NCI-H1048 (cell line): ENCODE data around the gene PC.
"Not testable (repeated sequence)": the region's sequence is repeated elsewhere in the genome, so short reads cannot be mapped to it uniquely, and the experiment has no call there.

Experiments
- DNase-seq: peaks from one replicate; lab custom pipeline; 2025; lab: John Stamatoyannopoulos, UW

The PC gene

DNA sequence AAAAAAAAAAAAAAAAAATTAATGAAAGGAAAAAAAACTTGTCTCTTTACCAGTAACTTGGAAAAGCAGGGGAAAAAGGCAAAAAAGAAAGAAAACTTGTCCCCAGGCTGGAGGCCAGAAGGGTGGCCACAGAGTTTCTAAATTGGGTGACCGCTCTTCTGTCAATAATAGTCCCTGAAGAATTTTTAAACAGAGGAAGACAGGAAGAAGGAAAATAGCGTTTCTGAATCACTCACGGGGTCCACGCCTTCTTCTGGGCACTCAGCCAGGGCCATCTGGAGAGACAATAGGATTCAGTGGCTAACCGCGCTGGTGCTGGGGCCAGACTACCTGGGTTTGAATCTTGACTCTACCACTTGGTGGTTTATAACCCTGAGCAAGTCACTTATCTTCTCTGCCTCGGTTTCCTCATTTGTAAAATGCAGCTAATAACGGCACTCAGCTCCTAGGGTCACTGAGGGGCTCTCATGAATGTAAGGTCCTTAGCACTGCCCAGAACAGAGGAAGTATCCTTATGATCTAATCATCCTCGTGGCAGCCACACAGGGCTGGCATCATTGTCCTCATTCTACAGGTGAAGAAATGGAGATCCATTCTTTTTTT is 23.9 kb upstream of the PC start:
- DNase-seq, result peak; percentile 14

DNA sequence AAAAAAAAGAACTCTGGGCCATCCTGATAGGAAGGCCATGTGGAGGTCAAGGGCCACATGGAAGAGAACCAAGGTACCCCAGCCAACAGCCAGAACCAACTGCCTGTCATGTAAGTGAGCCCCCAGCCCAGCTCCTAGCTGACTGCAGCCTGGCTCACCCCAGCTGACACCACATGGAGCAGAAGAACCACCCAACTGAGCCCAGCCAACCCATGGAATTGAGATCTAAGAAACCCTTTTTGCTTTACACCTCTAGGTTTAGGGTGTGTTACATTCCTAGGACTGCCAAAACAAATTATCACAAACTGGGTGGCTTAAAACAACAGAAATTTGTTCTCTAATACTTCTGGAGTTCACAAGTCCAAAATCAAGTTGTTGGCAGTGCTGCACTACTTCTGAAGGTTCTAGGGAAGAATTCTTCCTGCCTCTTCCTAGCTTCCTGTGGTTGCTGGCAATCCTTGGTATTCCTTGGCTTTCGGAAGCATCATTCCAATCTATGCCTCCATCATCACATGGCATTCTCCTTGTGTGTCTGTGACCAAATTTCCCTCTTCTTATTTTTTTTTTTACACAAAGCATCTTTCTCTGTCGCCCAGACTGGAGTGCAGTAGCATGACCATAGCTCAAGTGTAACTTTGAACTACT is 21.3 kb upstream of the PC start:
- no peak for DNase-seq

- no peak for DNase-seq
Measured at GRCh38 chr11:66978717-66979116, 20.5 kb upstream of the PC start.

DNA sequence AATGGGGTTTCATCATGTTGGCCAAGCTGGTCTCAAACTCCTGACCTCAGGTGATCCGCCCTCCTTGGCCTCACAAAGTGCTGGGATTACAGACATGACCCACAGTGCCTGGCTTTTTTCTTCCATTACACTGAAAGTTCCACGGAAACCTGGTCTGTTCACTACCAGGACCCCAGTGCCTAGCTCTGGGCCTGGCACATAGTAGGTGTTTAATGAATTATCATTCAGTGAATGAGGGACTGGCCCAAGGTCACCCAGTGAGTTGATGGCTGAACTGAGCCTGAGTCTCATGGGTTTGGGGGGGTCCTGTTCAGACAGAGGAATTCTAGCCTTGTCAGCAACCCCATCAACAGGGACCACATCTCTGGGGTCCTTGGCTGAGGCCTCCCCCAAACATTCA is 20.0 kb upstream of the PC start:
- DNase-seq, result no peak

DNA sequence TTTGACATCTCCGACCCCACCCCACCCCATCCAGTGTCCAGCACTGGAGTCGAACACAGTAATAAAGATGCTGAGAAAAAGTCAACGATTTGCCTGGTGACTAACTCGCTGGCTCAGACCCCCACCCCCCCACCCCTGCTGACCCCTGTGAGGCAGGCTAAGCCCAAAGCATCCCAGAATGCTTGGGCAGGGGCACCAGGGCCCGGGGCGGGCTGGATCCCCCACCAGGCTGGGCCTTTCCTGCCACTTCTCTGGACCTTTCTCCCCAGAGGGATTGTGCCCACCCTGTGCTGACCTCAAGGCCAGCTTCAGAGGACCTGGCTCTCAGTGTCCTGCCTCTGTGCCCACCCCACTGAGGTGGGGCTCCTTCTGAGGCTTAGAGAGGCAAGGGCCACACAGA is 18.7 kb upstream of the PC start:
- DNase-seq, result no peak

DNA sequence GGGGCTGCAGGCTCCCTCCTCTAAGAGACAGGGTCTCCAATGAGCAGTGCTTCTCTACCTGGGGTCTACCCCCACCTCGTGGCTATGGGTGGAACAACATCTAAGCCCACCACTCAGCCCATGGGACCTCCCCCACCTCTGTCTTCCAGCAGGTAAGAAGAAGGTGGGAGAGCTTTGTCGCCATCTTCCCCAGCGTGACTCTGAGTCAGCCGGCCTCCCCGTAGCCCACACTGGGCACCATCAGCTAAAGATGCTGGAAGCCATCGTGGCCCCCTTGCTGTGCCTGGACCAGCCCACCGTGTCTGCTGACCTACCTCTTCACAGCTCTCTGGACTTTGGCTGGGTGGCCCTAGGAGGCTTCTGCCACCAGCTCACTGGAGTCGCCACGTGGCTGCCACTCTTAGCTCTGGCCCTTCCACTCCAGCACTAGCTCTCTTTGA is 17.9 kb upstream of the PC start:
- DNase-seq, result no peak

DNA sequence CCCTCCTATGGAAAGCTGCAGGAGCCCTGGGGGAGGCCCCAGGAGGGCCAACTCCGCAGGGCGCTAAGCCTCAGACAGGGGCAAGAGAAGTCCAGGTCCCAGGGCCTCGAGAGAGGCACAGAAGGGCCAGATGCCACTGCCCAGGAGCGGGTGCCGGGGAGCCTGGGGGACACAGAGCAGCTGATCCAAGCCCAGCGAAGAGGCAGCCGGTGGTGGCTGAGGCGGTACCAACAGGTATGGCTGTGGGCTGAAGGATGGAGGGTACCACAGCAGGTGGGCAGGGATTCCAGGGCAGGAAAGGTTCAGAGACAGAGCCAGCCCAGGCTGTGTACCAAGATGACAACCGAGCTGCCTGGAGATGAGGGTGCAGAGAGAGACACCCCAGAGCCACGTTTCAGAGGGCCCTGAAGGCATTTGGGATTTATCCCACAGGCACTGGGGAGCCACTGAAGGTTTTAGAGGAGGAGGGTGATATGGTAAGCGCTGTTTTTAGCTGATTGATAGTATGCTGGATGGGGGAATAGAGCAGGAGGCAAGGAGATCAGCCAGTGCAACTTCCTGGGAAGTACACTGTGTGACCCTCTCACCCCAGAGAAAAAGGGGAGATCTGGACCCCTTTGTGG is 17.3 kb upstream of the PC start:
- no peak for DNase-seq

- no peak for DNase-seq
Measured at GRCh38 chr11:66974724-66975404, 16.7 kb upstream of the PC start, which contains the start of gene C11orf86. Gene C11orf86 (plus strand): TSS chr11:66975304. CDS start chr11:66975363, 59 bp downstream.

- DNase-seq, result no peak
Measured at GRCh38 chr11:66973956-66974580, 15.9 kb upstream of the PC start.

DNA sequence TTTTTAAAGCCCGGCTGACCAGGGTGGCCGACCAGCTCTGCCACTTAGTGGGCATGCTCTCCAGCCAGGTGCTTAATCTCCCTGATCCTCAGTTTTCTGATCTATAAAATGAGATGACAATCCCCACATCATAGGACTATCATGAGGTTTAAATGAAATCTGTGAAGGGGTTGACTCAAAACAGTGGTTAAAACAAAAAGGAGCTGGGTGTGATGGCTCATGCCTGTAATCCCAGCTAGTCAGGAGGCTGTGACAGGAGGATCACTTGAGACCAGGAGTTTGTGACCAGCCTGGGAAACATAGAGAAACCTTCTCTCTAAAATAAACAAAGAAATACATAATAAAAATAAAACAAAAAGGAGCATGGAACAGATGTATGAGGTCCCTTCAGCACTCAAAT is 13.3 kb upstream of the PC start:
- DNase-seq, result no peak

DNA sequence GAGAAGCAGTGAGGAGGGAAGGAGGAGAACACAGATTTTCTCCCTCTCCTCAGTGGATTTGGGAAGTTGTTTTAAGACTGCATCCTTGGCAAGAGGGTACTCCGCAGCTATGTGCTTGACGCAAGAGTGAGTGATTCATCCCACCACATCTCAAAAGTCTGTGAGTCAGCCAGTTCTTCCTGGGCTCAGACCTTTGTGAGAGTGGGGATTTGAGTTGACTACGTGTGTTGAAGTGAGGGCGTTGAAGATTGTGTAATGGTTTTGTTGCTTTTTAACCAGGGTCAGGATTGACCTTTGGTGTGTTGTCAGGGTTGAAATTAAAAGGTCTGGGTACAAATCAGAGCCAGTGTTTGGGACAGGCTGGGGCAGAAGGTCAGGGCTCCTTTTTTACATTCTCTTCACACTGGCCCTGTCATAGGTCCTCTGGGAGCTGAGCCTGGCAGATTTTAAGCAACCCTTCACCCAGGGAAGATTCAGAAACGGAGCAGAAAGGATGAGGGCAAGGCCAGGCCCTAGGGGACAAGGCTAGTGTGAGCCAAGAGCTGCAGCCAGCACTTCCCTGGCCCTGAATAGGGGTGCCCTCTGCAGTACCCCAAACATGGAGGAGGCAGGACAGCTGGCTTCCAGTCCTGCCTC is 12.7 kb upstream of the PC start:
- DNase-seq, result no peak

DNA sequence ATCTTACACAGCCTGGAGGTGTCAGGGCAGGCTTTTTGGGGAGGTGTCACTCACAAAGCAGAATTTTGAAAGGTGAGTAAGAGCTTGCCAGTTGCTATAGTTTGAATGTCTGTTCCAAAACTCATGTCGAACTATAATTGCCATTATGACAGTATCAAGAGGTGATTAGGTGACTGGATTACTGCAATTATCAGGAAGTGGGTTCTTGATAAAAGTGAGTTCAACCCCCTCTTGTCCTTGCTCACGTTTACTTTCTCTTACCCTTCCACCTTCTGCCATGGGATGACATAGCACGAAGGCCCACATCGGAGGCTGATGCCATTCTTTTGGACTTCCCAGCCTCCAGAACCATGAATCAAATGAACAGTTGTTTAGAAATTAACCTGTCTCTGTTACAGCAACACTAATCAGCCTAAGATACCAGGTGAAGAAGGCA is 12.2 kb upstream of the PC start:
- DNase-seq, result no peak

- no peak for DNase-seq
Measured at GRCh38 chr11:66969584-66970225, 11.5 kb upstream of the PC start.

- no peak for DNase-seq
Measured at GRCh38 chr11:66967670-66968425, 9.7 kb upstream of the PC start.

DNA sequence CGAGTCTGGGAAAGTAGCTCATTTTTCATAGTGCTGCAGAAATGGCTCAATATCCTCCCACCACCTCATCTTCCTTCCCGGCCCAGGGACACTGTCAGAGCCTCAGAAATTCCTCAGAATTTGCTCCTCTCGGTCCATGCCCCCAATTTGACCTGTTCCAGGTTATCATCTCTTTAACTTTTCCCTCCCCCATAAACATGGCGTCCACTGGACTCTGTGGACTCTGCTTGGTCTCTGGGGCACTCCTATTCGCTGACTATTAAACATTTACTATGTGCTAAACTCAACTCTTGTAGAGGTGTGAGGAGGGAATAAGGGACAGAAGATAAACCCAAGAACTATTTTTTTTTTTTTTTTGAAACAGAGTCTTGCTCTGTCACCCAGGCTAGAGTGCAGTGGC is 8.2 kb upstream of the PC start:
- no peak for DNase-seq

DNA sequence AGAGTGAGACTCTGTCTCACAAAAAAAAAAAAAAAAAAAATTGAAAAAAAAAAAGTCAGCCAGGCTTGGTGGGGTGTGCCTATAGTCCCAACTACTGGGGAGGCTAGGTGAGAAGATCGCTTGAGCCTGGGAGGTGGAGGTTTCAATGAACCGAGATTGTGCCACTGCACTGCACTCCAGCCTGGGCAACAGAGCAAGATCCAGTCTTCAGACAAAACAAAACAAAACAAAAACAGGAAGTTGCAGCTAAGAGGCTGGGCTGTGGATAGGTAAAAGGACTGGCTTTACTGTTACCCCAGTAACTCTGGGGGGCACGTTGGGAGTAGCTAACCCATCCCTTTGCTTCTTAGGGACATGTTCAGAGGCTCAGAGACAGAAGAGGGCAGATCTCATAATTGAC is 6.3 kb upstream of the PC start:
- no peak for DNase-seq

- no peak for DNase-seq
Measured at GRCh38 chr11:66962801-66963200, 4.6 kb upstream of the PC start.

GRCh38 chr11:66962247-66962646 is 4.1 kb upstream of the PC start:
- DNase-seq, result no peak

DNA sequence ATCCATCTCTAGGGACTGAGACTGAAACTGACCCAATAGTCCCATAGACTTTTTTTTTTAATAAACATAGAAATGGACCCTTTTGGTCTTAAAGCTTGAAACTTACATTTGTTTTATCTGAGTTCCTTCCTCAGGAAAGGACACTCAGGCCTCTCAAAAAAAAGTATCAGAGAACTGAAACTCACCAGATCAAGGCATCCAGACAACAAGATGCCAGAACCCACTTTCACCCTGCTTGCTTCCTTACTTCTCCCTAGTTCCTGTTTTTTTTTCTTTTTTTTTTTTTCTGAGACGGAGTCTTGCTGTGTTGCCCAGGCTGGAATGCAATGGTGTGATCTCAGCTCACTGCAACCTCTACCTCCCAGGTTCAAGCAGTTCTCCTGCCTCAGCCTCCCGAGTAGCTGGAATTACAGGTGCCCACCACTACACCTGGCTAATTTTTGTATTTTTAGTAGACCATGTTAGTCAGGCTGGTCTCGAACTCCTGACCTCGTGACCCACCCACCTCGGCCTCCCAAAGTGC is 3.6 kb upstream of the PC start:
- not testable (repeated sequence) for DNase-seq

- DNase-seq, result no peak
Measured at GRCh38 chr11:66958956-66959274, 732 bp upstream of the PC start.

DNA sequence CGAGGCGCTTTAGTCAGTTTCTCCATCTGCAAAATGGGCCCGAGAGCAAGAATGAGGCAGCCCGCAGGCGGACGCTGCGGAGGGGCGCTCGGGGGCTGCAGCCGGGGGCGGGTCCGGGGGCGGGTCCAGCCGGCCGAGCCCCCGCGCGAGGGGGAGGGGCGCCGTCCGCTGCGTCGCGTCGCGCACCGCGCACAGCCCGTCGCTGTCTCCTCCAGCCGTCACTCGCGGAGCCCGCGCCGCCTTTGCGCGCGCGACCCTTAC is 282 bp downstream of the PC start:
- DNase-seq, result no peak
